ENCODE data around the gene FGF8. TPM values are rescaled to one million over a fixed set of nuclear protein-coding genes. Genes with fewer than 3 reads are reported as not detected.
A peak's percentile ranks its signal among the peaks of the same experiment; 100 is the strongest.

The FGF8 gene
- polyA plus RNA-seq, 4 donors, result 4.6 to 9.7 (median 7.3) TPM

DNA sequence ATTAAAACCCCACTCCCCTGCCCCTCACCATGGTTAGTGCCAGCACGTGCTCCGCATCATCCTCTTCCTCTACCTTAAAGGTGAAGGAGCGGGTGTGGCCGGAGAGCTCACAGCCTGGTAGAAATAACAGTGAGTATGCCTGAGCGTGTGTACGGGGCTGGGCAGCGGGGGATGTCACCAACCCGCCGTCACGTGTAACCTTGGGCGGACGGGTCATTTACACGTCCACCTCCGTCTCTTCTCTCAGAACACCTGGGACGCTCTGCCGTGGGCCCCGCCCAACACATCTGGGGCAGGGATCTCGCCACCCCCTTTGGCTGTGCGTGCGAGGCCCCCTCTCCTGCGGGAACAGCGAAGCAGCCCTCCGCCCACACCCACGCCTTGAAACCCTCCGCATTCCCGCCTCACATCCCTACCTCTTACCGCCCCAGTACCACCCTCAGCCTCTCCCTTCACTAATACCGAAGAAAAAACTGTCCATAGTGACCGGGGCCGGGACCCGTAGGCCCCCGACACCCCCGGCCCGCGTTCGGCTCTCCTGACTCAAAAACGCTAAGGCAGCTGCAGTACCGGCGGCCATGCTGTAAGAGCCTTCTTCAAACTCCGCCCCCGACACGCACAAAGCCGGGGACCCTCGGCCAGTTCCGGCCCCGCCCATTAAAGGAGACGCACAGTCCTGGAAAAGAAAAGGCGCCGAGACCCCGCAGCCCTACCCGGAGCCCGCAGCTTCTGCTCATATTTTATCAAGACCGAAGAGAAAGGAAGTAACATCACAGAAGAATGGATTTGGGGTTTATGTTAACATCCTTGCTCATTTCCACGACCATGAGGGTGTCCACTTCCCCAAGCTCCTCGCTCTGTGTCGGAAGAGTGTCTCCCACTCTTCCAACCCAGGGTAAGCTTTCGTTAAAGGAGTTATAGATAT lies 7.2 kb upstream of the FGF8 start, which contains the start of gene NPM3:
Gene NPM3 (minus strand): TSS at position 636 of the 925 bp plus-strand sequence. CDS start 56 bp downstream, at position 580.
- peak in 2 of 4 donors; percentile 67 to 68 for DNase-seq (ENCODE audit: low read depth in 4 of 4, low spot score in 3 of 4)

DNA sequence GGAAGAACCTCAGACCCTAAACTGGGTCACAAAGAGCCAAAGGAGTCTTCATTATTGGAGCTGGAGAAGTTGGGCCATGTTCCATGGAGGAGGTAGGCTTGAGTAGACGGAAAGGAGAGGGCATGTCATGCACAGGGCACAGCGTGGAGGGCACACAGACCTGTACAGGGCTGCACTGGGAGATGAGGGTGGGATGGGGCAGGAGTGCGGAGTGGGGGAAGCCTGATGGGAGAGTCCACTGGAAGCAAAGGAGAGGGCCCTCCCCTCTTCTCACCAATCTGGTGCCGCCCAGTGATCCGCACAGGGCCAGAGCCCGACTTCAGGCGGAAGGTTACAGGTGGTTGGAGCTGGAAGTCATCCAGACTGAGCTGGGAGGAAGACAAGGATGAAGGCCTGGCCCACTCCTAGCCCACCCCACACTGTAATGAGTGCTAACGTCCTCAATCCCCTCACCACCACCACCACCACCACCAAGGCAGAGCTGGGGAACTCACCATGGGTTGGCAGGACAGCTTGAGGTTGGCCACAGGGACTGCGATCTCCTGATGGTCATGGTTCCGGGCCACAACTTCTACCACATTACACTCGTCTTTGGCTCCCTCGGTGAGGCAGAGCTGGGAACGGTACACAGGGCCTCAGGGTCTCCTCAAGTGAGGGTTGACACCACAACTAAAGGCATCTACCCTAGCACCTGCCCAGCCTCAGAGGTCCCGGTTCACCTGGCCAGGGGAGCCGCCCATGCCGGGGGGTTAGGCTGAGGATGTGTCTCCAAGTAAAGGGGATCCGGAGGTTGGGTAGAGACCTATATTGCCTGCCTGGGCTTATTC lies 6.3 kb upstream of the FGF8 start:
- DNase-seq (ENCODE audit: low read depth in 4 of 4, low spot score in 3 of 4), result no peak

DNA sequence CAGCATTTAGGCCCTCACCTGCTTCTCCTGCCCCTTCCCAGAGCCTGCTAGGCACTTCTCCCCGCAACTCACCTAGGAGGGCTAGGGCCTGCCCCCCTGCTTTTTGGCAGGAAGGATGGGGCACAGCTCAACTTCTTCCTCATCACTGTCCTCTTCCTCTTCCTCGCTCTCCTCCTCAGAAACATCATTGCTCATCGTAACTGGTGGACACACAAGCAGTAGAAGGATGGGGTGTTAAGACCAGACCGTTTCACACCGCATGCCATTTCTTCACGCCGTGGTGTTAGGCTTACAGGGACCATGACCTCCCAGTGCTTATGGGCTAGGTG lies 5.7 kb upstream of the FGF8 start:
- no peak for DNase-seq (ENCODE audit: low read depth in 4 of 4, low spot score in 3 of 4)

DNA sequence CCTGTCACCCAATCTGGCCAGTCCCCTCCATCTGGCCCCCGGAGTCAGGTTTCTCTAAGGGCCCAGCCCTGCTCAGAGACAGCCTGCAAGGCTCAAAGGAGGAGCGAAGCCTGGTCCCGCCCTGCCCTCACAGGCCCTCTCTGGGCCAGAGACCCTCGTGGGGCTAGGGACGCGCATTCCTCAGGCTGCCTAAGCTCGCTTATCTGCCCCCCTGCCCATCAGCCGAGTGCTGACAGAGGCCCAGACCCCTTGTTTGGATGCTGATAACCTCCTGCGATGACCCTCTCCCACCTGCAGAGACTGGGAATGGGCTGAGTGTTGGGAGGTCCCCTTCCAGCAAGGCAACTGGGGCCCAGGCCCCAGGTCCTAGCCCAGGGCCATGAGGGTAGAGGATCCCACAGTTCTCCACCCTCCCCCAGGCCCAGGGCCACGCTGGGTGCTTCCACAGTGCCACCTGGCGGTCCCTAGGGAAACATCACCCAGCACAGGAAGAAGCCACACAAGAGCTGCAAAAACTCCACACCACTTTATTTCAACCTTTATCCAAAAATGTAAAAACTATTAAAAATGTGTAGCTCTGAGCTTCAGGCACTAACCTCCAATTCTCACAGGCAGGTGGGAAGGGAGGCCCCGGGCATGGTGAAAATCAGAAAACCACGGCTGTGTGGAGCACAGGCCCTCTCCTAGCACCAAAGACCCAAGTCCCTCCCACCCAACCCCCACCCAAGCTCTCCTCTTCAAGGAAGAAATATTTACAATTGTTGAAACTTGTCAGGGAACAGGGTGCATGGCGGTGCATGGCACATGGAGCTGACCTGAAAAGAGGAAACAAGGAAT lies 5.1 kb upstream of the FGF8 start:
- no peak for DNase-seq (ENCODE audit: low read depth in 4 of 4, low spot score in 3 of 4)

DNA sequence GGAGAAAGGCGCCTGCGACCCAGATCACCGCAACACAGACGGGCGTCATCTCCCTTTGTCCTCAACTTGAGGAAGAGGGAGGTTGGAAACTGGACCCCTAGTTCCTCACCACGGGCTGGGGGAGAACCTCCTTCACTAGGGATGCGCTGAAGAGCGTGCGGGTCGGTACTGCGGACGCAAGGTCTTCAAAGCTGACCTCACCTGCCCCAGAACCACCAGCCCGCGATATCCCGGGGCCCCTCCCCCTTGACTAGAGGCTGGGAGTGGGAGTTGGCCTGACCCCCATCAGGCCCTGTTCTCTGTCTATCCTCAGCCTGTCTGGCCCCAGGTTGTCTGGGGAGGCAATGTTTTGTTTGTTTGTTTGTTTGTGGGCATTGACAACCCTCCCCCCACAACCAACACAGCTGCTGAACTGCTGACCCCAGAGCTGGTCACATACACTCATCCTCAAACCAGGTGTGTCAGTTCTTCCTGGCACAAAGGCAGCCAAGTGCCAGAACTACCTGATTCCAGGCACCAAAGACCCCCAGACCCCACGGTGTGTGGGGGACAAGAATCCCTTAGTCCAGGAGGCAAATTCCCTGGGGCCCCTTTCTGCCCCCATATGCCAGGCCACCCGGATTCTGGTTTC lies 4.4 kb upstream of the FGF8 start:
- no peak for DNase-seq (ENCODE audit: low read depth in 4 of 4, low spot score in 3 of 4)

DNA sequence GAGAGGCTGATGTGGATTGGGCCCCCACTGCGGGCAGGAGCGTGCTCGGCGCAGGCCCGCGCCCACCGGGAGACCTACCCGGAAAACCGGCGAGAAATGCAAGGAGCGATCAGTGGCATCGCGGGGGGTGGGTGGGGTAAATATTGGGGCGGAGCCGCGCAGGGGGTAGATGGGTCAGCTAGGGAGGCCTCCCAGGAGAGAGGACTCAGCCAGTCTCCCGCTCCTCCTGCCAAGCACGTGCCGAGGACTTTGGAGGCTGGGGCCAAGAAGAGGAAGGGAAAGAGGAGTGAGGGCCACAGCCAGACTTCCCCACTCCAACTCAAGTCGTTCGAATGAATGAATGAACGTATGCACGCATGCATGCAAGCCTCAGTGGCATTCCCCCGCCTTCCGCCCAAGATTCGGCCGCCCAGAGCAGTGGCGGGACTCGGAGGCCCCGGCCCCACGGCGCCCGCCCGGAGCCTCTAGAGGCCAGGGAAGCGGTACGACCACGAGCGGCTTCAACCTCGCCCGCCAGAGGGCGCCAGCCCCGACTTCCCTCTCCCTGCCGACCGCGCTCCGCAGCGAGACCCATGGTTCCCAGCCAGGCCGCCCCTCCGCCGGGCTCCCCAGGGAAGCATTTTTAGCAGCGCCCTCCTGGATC lies 3.8 kb upstream of the FGF8 start:
- peak in 1 of 4 donors; percentile 58 for DNase-seq (ENCODE audit: low read depth in 4 of 4, low spot score in 3 of 4)

DNA sequence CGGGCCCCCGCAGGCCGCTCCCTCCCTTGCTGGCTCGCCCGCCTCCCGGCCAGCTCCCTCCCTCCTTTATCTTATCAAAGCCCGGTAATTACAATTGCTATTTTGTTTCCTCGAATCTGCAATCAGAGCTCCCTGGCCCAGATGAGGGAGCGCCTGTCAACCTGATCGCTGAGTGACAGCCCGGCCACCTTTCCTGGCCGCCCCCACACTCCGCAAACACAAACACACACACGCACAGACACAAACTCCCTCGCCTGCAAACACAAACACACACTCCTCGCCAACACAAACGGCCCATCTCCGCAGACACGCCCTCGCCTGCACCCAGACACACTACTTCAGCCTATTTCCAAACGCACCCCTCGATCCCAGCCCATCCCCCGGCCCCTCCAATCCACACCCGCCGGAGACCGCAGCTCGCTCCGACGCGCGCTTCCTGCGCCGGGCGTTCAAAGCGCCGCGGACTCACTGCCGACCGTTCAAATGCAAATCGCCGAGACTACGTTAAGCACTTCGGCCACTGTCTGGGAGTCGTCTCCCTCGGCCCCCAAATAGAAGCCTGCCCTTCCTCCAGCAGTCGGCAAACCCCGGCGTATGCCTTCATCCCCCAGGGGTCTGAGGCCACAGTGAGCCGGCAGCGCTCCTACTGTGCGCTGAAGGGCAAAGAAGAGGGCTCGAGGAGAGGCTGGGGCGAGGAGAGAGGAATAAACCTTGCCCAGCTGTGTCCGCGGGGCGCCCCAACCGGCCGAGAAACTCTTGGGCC lies 3.0 kb upstream of the FGF8 start:
- no peak for DNase-seq (ENCODE audit: low read depth in 4 of 4, low spot score in 3 of 4)

DNA sequence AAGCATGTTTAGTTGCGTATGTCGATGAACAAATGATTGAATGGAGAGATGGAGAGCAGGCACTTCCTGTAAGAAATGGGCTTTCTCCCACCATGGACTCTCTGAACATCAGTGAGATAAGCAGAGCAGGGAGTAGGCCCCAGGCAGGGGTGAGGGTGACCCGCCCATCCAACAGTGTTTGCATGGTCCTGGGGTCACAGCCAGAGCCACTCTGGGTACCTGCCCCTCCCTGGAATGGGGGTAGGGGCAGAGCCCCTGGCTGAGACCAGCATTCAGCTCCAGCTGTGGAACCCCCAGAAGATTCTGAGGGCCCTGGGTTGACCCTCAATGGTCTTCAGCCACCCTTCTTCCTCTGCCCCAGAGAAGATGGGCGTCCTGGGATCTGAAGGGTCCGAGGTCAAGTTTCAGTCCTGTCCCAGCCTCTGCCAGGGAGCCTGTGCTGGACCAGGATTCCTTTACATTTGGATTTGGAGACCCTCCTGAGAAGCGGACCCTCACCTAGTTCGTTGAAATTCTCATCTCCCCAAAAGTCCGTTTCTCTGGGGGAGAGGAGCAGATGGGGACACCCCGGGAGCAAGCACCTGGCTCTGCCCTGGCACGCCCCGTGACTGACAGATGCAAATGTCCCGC lies 2.4 kb upstream of the FGF8 start:
- DNase-seq (ENCODE audit: low read depth in 4 of 4, low spot score in 3 of 4), result no peak

DNA sequence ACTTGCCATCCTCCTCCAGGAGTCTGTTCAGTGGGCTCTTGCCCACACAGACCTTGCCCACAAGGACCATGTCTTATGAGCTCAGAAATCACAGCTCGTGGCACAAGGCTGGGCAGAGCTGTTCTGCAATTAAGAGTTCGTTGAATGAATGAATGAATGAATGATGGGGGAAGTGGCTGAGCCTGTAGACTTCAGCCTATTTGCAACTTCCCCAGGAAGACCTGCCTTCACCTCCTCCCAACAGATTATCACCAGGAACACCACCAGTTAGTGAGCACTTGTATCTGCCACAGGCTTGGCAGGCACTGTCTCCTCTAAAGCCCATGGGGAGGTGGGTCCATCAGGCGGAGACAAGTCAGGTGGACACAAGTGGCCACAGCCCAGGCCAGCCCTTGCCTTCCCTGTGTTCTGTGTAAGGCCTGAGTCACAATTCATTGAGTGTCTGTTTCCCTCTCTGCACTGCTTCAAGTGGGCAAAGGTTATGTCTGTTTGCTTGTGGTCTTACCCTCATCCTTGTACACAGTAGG lies 1.8 kb upstream of the FGF8 start:
- no peak for DNase-seq (ENCODE audit: low read depth in 4 of 4, low spot score in 3 of 4)

DNA sequence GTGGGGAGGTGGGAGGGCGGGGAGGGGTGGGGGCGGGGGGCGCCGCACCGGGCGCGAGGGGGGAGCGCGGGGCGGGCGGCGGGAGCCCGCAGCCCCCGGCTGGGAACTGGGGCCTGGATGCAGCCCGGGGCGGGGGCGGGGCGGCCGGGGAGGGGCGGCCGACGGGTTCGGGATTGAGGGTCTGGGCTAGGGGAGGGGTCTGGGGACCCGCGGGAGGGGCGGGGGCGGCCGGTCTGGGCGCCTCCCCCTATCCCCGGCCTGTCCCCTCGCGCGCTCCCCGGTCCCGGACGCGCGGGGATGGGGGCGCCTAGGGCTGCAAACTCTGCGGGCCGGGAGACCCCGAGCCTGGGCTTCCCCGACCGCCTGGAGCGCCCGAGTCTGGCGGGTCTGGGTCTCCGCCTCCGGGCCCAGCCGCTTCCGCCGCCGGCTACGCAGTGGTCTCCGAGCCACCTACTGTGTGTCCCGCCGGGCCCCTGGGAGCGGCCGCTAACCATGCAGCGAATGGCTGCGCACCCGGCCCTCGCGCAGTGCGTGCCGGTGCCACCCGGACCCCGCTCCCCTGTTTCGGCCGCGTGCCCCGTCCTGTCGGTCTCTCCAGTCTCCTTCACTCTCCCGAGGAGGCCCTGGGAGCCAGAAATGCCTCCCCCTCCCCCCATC lies 375 bp upstream of the FGF8 start:
- no peak for DNase-seq (ENCODE audit: low read depth in 4 of 4, low spot score in 3 of 4)

DNA sequence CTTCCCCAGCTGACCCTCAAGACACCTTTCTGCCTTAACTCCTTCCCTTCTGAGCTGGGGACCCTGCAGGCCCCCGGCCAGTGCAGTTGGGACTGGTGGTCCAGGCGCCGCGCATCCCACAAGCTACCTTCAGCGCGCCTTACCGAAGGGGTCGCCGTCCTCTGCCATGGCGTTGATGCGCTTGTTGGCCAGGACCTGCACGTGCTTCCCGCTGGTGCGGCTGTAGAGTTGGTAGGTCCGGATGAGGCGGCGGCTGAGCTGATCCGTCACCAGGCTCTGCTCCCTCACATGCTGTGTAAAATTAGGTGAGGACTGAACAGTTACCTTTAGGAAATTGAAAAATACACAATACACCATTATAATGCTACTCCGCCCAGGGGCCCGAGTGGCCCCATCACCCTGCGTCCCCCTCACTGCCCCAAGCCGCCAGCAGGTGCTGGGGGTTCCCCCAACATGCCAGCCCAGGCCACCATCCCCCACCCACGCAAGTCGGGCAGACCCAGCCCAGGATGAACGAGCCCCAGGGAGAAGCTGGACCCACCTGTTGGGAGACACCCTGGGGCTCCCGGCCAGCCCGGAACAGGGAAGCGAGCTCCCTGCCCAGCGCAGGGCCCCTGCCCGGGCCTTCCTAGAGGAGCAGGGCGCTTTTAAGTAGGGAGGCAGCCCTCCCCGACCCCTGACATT lies 1.2 kb downstream of the FGF8 start:
- no peak for DNase-seq (ENCODE audit: low read depth in 4 of 4, low spot score in 3 of 4)

DNA sequence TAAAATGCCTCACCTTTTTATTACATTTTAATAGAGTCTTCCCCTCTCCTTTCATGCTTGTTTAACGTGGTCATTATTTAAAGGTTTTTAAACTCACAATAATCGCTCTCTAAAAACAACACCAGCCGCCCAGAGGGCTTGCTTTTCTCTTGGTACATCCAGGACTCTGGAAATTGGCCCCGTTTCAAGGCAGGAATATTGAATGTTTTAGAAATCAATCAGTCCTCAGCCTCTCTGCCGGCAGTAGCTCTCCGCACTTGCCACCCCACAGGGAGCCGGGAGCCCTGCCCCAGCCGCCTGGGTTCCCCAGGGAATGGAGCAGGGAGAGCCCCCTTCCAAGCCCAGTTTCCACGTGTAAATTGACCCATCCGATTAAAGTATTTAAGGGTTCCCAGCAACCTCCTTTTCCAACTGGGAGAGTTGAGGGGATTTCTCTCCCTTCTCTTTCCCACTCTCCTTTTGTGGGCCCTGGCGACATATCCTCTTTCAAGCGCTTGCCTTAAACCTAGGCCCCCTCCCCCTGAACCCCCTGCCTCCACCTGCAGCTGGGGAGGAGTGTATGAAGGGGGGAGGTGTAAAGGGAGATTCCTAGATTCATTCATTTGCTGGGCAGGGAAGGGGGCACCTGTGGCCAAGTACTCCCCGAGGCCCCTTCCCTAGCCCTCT lies 1.9 kb downstream of the FGF8 start:
- no peak for DNase-seq (ENCODE audit: low read depth in 4 of 4, low spot score in 3 of 4)

DNA sequence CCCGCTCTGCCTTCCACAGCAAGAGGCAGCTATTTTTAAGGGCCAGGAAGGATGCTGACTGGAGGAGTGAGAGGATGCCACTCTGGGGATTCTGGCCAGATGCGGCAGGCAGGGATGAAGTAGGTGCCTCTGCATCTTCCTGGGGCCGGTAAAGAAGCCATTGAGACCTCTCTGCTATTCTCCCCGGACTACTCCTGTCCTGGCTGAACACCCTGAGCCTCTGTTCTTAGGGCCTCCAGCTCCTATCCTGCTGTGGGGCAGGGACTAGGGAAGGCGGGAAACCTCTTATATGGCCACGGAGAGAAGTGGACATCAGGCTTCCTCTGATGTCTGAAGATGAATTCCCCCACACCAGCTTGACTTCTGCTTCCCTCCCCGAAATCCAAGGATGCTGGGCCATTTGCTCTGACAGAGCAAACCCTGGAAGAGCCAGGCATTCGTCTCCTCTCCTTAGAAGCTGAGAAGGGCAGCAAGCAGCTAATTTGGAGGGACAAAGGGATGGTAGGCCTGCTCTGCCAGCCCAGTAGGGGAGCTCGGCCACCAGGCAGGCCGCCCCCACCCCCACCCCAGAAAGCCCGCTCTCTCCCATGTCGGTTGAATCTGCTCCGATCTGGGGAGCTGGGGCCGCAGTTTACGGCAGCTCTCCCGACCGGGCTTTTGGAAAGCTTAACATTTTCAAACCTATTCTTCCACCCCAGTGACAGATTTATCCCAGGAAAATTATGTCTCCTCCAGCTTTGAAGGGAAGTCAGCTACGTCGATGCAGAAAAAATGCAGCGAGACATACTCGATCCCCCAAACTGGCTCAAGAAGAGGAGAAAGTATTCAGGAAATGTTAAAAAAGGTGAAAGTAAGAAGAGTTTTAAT lies 2.8 kb downstream of the FGF8 start:
- DNase-seq (ENCODE audit: low read depth in 4 of 4, low spot score in 3 of 4), result no peak

DNA sequence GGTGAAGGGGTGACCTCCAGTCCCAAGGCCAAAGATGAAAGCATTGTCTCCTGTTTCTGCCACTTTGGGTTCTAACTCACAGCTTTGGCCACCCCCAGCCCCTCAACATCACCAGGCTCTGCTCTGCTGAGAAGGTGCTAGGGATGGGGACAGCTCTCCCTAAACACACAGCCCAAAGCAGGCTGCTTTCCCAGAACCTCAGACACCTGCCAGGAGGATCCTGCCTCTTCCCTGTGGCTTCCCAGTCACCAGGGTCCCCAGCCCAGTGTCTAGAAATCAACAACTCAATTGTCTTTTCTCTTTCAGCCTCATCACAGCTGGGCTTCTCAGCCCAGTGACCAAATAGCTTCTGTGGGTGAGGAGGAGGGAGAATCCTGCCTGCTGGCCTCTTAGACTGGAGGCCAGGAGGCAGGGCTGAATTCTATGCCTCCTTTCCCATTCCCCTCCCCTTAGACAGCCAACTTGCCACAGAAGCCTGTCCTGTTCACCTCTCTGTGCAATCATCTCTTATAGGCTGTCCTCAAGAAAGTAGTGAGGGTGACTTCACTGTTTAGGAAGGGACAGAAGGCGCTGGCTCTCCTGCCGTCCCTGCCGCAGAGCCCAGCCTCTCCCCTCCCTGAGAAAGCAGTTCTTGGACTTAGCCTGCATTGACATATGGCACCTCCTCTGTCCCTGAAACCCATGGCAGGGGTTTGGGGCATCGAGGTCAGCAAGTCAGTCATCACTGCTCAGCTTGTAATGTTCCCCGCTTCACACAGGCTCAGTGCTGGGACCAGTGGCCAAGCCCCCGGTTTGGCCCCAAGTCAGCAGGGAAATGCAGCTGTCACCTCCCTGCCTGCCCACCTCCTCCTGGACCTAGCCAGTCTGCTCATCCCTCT lies 3.7 kb downstream of the FGF8 start:
- no peak for DNase-seq (ENCODE audit: low read depth in 4 of 4, low spot score in 3 of 4)

DNA sequence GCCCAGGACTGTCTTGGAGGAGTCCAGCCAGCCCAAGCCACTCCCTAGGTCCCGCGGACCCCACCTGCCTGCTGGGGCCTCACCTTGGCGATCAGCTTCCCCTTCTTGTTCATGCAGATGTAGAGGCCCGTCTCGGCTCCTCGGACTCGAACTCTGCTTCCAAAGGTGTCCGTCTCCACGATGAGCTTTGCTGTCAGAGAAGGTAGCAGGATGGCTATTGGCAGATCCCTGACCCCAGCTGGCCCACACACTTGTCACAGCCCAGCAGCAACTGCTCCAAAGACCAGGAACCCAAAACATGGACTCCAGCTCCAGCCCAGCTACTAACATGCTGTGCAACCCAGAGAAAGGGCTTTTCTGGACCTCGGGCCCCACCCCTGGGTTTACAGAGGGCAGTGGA lies 4.5 kb downstream of the FGF8 start:
- DNase-seq (ENCODE audit: low read depth in 4 of 4, low spot score in 3 of 4), result no peak

Data from left renal pelvis (tissue), 4 donors.